GM21786 (cell line): ENCODE results near the gene F10.

Experiments
- ATAC-seq: cut with Tn5 transposase; IDR thresholded peaks from one replicate; pipeline ENCODE4 v1.9.1; 2021; ENCODE audit not compliant: unreplicated experiment

Gene F10

DNA sequence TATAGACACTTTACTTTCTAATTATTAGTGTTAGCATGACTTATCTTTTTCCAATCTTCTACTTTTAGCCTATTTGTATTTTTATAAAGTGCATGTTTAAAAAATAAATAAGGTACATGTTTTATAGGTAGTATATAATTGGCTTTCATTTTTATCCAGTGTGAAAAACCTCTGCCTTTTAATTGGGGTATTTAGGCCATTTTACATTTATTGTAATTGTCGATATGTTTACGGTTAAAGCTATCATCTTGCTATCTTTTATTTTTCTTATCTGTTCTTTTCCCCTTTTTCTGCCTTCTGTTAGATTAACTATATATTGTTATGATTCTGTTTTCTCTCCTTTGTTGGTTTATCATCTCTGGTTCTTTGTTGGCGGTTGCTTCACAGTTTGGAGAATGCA lies 45.0 kb downstream of the F10 start:
- ATAC-seq, result no peak

- no peak for ATAC-seq
Measured at GRCh38 chr13:113168211-113168610, 45.6 kb downstream of the F10 start.

DNA sequence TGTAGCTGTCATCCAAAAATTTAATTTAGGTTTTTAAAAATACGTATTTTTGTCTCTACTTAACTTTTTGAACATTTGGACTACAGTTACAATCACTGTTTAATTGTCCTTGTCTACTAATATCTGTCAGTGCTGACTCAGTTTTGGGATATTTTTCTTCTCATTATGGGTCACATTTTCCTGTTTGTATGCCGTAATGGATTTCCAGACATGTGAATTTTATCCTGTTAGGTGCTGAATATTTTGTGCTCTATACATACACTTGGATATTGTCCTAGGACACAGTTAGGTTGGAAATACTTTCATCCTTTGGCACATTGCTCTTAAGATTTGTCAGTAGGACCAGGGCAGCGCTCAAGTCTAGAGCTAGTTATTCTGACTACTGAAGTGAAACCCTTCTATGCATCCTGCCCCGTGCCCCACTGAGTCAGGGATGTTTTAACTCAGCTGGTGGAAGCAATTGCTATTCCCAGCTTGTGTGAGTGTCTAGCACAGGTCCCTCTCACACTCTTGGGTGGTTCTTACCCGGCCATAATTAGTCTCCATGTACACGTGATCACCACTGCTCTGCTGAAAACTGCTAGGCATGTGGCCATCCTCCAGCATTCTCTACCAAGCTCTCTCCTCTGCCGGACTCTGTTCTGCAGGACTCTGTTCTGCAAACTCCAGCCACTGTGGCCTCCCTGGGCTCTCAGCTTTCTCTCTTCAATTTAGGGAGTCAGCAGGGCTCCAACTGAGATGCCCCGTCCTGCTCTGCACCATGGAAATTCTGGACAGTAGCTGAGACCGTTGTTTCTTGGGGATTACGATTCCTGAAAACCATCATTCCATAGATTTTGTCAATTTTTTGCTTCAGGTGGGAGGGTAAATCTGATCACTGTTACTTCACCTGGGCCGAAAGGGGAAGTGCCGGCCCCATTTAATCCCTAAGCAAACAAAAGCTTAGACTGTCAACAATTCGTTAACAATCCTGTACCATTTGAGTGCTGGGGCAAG lies 47.0 kb downstream of the F10 start:
- ATAC-seq, result no peak

GRCh38 chr13:113170511-113170910 lies 47.9 kb downstream of the F10 start:
- no peak for ATAC-seq

- no peak for ATAC-seq
Measured at GRCh38 chr13:113171250-113172125, 48.9 kb downstream of the F10 start.

DNA sequence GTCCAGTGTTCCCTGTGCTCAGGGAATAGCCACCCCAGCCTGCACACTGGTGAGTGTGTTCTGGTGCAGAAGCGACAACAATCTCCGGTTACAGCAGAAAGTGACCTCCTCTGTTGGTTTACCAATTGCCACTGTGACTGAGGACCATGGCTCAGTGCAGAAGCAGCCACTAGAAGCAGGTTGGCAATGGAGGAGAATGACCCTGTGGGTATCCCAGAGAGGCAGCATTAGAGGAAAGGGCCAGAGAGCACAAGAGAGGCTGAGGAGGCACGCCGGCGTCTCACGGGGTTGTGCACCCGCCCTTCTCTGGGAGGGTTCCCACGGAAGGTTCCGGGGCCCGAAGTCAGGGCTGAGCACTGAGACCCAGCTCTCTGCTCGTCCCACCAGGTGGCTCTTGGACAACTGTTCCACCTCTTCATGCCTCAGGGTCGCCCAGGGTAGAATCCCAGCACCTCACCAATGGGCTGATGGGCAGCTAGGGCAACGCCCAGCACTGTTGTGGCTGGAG lies 49.9 kb downstream of the F10 start:
- ATAC-seq, result no peak

DNA sequence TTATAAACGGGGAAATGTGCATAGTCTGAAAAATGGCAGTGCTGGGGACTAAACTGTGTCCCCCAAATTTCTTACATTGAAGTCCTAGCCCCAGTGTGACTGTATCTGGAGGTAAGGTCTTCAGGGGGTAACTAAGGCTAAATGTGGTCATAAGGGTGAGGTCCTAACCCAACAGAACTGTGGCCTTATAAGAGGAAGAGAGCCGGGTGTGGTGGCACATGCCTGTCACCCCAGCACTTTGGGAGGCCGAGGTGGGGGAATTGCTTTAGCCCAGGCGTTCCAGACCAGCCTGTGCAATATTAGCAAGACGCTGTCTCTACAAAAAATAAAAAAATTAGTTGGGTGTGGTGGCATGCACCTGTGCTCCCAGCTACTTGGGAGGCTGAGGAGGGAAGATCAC lies 53.7 kb downstream of the F10 start:
- no peak for ATAC-seq

- ATAC-seq, result no peak
Measured at GRCh38 chr13:113176822-113177221, 54.2 kb downstream of the F10 start.

- no peak for ATAC-seq
Measured at GRCh38 chr13:113178070-113178895, 55.7 kb downstream of the F10 start.

- ATAC-seq, result no peak
Measured at GRCh38 chr13:113178896-113179167, 56.2 kb downstream of the F10 start.

DNA sequence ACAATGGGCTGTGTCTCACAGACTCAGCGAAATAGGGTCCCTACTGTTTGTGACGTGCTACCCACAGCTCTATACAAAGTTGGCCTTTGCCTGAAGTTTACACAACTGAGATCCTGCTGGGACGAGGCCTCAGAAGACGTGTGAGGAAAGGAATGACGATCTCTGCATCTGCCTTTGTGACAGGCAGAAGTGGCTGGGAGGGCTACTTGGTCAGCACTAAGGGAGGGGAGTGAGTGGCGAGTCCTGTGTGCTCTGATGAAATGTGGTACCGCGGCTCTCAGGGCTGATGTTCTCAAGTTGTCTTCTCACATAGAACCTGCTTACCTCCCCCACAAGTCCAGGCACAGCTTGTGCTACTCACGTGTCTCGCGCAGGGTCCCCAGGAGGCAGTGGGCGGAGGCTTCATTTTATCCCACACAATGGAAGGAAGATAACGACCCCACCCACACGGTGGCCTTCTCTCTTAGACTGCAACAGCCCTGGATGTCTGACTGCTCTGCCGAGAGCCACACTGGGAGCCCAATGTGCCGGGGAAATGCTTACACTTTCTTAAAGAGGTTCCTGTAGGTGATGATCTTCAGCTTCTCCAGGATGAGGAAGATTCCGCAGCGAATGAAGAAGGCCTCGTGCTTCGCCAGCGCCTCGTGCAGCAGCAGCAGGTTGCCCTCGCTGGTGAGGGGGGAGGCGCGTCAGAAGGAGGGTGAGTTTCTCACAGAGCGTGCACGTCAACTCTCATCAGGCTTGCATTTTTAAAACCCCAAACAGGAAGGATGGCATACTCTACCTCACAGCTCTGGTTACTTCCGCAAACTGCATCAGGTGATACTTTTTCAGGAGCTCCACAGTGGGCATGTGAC lies 57.0 kb downstream of the F10 start:
- ATAC-seq, result no peak

- ATAC-seq, result no peak
Measured at GRCh38 chr13:113182046-113182445, 59.4 kb downstream of the F10 start.

- no peak for ATAC-seq
Measured at GRCh38 chr13:113183450-113184129, 61.0 kb downstream of the F10 start.

GRCh38 chr13:113184568-113185440 lies 62.2 kb downstream of the F10 start:
- ATAC-seq, result no peak

- peak; percentile 95 for ATAC-seq
Measured at GRCh38 chr13:113186061-113186900, 63.7 kb downstream of the F10 start.

- no peak for ATAC-seq
Measured at GRCh38 chr13:113187263-113187669, 64.7 kb downstream of the F10 start.

DNA sequence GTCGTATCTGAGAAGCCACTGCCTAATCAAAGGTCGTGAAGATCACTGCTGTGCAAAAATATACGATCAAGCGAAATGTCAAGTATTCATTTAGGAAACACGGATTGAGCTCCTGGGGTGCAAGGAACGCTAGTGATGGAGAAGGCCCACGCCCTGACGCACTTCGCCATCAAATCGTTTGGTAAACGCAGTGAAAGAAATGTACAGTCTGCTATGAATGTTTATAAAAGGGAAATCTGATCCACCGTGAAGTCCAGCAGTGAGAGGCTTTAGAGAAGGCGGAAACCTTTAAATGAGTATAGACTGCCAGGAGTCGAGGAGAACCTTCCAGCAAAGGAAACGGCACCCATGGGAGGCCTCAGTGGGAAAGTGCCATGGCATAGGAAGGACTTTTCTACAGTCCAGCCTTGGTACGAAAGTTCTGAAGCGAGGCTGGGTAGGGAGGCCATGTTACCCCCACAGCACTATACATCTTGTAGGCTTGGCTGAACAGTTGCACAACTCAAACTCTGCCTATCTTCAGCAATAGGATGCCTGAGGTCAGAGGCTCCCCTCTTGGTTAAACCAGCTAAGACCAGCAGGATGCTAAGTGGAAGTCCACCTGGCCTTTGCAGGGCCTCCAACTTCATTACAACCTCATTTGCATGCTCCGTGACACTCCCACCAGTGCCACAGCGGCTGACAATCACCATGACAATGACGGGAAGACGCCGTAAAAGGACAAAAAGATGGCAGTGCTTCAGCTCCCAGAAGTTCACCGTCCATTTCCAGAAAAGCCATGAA lies 65.5 kb downstream of the F10 start:
- ATAC-seq, result no peak
